Activated CD4-positive, alpha-beta T cell treated with anti-CD3 and anti-CD28 coated beads for 1 hour (primary cell): Measurements from ENCODE around the gene DMC1.
"Not testable (repeated sequence)": the region's sequence is repeated elsewhere in the genome, so short reads cannot be mapped to it uniquely, and the experiment has no call there.

Experiments
- DNase-seq: peaks from one replicate; pipeline ENCODE4 v3.0.0-alpha.2; 2020

The DMC1 gene, protein sequence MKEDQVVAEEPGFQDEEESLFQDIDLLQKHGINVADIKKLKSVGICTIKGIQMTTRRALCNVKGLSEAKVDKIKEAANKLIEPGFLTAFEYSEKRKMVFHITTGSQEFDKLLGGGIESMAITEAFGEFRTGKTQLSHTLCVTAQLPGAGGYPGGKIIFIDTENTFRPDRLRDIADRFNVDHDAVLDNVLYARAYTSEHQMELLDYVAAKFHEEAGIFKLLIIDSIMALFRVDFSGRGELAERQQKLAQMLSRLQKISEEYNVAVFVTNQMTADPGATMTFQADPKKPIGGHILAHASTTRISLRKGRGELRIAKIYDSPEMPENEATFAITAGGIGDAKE

DNA sequence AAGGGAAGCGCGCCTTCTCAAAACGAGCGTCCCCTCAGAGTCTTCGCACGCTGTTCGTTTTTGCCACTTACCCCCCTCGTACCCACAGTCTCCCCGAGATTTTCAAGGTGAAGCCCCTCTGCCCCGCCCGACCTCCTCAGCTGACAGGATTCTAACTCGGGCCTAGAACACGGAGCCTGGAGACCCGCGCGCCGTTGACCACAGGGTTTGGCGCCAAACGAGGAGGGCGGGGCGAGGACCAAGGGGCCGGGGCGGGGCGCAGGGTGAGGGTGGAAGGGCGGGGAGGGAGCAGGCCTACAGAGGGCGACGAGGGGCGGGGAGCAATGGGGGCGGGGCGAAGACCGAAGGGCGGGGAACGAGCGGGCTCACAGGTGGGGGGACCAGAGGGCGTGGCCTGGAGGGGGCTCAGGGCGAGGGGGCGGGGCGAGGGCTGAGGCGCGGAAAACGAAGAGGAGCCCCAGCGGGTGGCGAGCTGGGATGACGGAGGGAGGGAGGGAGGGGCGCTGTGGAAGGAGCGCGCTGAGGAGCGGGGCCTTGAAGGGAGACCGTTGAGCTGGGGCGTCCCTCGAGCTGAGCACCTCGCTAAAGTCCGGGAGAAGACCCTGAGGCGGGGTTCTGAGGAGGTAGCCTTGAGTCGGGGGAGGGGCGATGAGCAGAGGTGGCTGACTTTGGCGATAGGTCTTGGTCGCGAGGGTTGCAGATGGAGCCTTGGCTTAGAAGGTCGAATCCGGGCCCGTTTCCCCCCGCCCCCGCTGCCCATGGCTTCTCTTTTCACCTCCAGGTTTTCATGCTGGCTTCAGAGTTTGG lies at the start of gene DMC1:
Gene DMC1, minus strand, starts transcription at position 212 of the 807 bp plus-strand sequence. CDS start 1,927 bp downstream, outside the sequence.
- peak; percentile 93 for DNase-seq

DNA sequence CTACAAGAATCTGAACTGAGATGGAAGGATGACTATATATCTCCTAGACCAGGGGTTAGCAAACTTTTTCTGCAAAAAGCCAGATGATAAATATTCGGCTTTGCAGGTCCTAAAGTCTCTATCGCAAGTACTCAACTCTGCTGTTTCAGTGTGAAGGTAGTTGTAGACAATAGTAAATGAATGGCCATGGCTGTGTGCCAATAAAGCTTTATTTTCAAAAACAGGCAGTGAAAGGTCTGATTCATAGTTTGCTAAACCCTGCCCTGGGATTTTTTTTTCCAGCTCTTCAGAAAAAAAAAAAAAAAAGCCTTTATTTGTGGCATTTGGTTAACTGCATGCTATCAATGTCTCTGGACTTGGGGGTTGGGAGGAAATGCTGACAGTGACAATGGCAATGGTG lies 48.7 kb upstream of the DMC1 start:
- no peak for DNase-seq

DNA sequence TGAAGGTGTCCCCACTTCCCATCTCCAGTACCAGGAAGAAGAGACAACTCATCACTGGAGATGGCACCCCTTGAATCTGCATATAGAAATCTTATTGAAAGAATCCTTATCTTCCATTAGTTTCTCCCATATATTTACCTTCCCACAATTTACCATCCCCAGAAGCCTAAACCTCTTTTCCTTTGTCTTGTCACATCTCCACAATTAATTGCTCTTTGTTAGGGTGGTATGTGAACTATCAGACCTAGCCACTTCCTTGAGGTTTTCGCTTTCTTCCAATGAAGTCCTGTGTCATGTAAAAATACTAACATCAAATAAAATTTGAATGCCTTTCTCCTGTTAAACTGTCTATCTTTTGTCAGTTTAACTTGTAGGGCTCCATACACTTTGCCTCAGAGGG lies 48.3 kb upstream of the DMC1 start:
- DNase-seq, result no peak

DNA sequence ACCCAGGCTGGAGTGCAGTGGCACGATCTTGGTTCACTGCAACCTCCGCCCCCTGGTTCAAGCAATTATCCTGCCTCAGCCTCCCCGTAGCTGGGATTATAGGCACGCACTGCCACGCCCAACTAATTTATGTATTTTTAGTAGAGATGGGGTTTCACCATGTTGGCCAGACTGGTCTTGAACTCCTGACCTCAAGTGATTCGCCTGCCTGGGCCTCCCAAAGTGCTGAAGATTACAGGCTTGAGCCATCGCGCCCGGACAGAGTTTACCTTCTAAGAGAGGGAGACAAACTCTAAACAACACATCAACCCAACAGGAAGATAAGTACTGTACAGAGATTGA lies 45.1 kb upstream of the DMC1 start:
- not testable (repeated sequence) for DNase-seq

DNA sequence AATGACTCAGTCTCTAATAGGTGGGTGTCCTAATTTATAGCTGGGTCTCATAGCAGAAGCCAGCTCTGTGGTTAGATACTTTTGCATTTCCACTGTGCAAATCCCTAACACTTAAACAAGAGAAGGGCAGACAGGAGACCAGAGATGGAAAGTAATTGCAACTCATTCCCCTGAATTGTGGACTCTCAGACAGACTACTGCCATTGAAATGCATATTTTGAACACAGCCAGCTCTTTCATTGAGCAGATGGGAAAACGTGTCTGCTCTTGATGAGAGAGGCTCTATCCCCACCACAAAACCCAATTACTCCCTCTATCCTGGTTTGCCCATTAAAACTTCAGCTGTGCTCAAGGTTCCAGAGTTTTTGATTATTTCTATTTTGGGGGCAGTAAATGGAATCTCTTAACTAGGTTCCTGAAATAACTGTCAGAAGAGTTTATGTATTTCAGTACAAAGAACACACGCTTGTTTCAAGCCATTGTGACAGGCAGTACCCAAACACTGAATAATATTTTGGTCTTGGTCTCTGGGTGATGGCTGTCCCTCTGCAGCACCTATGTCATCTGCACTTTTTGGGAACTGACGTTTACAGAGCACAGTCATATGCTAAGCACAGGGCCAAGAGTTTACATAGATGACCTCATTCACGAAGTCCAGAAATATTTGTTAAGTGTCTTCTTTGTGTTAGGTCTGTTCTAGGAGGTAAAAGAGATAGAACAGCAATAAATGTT lies 44.5 kb upstream of the DMC1 start:
- no peak for DNase-seq

DNA sequence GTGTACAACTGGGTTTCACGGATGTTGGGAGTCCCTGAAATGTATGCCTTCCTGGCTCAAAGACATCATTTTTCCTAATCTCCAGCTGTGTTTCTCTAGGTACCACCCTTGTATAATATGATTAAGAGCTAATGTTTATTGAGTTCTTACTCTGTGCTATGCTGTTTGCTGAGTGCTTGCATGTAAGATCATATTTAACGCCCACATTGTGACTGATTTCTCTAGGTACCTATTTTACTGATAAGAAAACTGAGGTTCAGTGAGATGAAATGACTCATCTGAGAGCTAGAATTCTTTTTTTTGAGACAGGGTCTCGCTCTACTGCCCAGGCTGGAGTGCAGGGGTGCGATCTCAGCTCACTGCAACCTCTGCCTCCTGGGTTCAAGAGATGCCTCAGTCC lies 43.6 kb upstream of the DMC1 start:
- no peak for DNase-seq

DNA sequence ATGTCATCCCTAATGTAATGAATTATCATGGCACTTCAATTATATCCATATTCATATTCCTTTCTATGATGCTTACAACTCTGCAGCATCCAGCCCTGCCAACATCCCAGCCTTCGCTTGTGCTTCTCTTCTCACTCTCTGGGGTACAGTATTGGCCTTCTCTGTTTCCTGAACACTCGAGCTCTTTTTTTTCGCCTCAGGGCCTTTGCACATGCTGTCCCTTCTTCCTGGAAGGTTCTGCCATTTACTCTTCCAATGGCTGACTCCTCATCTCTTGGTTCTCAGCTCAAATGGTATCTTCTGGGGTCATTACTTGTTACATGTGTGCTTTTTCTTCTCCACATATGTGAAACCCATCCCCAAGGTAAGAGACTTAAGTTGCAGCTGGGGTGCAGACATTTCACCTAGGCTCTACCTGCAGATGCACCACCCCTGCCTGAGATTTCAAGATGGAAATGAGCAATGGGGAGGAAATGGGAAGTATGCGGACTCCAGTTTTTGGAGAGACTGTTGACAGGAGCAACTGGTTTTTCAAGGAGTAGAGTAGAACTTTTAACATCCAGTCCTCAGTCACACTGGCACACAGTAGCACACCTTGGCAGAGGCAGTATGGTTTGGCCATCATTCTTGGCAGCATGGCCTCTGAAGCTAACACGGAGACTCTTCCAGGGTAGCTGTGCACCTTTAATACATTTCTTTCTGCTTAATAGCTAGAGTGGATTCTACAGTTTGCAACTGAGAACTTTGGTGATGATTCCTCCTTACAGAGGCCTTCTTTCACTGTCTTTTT lies 42.4 kb upstream of the DMC1 start:
- no peak for DNase-seq

DNA sequence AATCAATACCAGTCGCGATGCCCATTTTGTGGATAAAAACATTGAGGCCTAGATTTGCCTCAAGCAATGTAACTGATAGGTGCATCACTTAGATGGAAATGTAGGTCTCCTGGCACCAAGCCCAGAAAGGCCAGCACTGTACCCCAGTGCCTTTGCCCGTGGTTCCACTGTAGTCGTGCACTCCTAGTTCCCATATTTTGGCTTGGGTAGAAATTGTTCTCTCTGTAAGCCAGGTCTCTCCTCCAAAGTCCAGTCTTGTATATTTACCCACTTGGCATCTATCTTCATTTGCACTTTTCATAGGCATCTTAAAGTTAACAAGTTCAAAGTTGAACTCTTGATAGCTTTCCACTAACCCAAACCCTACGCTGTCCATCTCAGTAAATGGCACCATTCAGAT lies 41.6 kb upstream of the DMC1 start:
- no peak for DNase-seq

DNA sequence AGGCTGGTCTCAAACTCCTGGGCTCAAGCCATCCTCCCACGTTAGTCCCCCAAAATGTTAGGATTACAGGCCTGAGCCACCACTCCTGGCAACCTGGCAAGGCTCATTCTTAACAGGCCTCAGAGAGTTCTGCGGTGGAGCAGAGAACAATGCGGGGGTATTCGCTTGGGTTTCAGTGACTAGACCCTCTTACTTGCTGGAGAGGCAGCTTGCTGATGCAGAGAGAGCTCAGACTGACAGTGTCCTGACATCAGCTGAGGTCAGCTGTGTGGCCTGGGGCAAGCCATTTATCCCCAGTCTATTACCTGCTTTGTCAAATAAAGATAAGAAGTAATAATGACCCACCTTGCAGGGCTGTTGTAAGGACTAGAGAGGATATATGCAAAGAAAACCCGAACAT lies 40.3 kb upstream of the DMC1 start:
- DNase-seq, result no peak

DNA sequence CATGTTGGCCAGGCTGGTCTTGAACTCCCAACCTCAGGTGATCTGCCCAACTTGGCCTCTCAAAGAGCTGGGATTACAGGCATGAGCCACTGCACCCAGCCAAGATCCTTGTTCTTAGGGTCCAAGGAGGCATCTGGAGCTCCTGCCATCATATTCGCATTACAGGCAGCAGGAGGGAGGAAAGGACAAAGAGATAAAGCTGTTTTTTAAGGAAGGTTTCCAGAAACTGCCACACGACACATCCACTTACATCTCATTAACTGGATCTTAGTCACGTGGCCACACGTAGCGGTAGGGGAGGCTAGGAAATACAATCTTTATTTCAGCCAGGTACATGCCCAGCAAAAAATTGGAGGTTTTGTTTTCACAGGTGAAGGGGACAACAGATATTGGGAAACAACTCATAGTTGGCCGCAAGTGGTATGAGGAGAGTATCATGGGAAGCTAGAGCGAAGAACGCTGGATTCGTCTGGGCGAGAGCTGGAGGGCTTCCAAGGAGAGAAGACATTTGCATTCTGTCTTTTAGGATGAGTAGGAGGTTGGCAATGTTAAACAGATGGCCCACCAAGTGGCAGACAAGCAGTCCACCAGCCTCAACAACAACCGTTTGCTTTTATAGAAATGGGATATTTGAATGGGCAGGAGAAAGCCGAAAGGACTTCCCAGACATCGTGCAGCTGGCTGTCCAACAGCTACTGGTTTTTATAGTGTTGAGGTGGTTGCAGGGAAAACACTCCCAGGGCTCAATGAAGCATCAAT lies 39.2 kb upstream of the DMC1 start:
- no peak for DNase-seq

DNA sequence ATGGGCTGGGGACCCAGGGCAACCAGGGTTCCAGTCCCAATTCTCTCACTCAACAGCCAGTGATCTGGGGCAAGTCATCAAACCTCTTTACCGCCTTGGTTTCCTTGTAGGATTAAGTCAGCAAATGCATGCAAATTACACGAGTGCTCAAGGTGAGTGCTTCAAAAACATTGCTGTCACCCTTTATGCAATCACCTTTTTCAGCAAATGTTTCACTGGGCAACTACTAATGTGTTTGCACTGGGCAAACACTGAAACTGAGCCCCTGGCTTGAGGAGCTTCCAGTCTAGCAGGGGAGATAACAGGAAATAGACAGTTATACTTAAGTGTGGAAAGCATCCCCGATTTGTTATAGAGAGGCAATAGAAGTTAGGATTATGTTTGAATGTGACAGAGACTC lies 37.7 kb upstream of the DMC1 start:
- no peak for DNase-seq

DNA sequence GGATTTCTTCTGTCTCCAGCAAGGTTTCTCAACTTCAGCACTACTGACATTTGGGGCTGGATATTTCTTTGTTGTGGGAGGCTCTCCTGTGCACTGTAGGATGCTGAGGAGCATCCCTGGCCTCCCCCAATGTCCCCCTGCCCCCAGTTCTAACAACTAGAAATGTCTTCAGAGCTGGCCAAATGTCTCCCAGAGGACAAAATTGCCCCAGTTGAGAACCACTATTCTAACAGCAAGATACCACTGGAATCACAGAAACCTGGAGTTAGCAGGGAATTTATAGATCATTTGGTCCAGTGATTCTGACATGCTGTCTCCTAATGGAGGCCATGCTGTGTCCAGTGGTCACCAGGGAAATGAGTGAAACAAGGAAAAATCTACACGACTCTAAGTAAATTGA lies 32.2 kb upstream of the DMC1 start:
- DNase-seq, result no peak

DNA sequence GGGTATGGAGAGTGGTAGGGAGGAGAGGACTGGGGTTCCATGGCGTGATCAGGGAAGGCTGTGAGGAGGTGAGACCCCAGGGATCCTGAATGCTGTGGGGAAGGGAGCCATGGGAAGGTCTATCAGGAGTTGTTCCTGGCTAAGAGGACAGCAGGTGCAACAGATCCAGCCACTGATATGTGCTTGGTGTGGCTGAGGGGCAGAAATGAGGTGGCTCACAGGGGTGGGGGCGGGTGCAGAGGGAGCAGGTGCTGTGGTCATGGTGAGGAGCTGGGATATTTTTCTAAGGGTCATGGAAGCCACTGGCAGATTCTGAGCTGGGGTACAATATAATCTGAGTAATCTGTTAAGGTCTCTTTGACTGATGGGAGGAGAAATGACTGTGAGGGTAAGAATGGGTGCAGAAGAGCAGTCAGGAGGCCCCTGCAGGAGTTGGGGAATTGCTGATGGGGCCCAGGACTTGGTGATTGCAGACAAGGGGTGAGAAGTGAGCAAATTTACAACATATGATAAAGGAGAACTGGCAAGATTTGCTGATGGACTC lies 31.3 kb upstream of the DMC1 start:
- no peak for DNase-seq

DNA sequence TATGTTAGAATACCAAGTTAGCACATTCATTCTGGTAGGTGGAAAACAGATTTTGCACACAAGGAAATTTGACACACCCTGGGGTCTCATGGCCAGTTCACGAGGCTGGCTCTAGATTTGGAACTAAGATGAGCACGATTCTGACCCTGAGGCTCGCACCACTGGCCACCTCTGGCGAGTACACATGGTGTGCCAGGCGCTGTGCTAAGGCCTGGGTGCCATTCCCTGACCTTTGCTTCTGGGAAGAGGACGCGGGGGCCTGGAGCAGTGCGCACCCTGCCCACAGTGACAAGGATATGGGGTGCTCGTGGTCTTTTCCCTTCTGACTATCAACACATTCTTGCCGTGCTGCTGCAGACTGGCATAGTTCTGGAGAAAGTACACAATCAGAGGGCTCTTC lies 29.5 kb upstream of the DMC1 start:
- no peak for DNase-seq

DNA sequence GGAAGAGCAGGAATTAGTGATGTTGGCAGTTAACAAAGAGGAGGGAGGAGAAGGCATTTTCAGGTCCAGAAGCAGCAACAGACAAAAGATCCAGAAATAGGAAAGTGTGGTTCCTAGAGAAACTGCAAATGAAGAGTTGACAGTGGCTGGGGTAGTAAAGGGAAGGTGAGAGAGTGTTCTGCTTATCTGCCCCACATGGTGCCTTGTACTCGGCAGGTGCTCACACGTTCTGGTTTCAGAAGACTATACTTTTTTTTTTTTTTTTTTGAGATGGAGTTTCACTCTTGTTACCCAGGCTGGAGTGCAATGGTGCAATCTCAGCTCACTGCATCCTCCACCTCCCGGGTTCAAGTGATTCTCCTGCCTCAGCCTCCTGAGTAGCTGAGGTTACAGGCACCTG lies 12.9 kb upstream of the DMC1 start:
- DNase-seq, result not testable (repeated sequence)

DNA sequence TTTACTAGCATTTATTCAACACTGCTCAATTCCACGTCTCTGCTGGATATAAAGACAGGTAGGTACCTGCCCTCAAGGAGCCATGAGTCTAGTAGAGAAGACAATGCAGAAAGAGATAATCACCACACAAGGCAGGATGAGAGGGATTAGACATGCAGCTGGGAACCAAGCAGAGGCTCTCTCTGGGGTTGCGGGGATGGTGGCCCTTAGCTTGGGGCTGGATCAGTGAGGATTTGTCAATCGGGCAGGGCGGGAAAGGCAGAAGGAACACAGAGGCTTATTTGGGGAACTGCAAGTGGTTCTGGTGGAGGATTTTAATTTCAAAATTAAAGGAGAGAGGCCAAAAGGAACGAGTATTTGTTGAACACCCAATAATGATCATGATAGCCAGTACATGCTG lies 8.5 kb upstream of the DMC1 start:
- DNase-seq, result no peak

DNA sequence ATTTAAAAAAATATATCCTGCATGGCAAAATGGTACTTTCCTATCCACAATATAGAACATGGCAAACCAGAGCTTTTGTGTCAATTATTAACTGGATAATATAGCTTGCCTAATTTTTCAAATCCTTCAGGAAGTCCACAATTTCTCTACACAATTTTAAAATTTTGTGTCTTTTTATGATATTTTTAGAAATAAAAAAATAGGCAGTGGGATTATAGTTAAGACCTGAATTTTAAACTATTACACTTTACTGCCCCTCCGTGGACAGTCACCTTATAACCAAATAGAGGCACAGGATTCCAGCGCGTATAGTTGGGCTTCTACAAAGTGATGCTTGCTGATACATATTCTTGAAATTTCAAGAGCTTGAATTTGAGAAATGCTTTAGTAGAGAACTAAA lies 2.1 kb upstream of the DMC1 start:
- DNase-seq, result no peak

DNA sequence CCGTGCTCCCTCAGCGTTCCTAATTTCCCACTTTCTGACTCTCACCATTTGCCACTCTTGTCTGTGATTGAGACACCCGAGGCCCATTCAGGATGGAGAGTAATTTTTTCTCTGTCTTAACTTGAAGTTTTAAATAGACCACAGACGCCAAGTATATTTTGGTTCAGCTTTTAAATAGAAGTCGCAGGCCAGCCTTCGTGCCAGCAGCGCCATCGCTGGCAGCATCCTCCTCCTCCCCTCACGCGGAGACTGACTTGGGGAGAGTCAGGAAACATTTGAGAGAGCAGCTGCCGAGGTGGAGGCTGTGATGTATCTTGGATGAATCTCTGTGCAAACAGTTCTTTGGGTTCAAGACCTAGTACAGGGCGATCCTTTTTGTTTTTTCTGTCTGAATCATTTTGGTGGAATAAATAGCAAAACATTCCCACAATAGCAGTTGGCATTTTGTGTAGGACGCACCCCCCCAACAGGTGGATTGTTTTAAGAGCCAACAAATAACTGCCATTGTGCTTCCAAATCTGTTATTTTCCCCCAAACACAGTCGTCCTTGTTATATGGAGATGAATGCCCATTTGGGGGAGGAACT lies 889 bp upstream of the DMC1 start:
- peak; percentile 19 for DNase-seq

DNA sequence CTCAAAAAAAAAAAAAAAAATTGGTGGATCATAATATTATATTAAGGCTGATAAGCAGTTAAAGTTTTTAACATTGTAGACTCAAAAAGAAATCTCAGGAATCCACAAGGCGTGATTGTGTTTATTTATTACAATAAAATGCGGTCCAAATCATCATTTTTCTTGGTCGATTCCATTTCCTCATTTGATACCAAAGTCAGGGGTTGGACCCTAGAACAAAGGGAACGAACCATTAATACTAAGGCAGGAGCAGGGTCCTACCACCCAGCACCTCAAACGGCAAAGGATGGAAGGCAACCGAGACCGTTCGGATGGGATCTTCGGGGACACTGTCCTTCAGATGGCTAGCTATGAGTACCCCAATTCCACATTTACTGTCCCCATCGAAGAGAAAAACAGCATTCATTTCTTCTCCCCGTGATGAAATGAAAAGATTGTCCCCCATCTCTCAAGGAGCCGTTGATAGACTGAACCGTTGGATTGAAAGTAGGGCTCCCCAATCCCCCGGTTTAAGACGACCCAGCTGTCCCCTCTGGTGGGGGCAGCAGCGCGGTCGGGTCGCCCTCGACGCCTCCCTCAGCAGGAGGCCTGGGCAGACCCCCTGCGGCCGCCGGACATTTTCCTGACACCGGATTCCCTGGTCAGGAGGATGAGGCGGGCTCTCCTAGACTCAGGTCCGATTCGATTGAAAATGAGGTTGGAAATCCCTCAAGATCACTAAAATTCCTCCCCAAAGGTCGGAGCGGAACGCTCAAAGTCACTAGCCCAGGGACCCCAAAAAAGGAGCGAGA lies 607 bp downstream of the DMC1 start:
- DNase-seq, result peak; percentile 8

DNA sequence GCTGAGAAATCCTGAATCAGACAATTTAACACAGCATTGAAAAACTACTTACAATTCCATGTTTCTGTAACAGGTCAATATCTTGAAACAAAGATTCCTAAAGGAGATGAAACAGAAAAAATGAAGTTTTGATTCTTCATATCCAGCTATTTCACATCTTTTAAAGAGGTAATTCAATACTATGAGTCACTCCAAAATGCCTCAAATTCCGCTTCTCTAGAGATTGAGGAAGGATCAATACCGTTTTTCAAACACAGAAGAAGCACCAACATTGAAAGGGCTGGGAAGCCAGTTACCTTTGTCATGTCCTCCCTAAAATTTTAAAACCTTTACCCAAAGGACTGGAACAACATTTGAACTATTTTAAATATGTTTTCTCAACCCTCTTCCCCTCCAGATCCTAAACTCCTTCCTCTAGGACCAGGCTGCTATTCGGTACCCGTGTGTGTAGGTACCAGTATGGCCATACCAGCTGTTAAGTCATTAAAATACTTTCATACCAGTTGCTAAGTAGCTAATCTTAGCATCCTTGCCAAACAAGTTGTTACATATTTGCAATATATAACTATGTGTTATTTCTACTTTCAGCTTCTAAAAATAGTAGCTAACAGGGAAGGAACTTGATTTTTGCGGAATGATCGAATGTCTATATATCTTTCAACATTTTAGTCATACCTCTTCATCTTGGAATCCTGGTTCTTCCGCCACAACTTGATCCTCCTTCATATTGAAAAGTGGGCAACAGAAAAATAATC lies 2.3 kb downstream of the DMC1 start:
- no peak for DNase-seq
